ENCODE results near the gene CEP170B.

CEP170B gene

GRCh38 chr14:104893435-104894207, 28.6 kb downstream of the CEP170B start:
- DNase-seq (ENCODE audit: low read depth in 1 of 2, low spot score in 1 of 2), result no peak
- no peak overlapping the region for H3K4me3 ChIP-seq (replicated peaks; ENCODE audit: insufficient read depth, low read length)
- H3K27me3 ChIP-seq (ENCODE audit: insufficient read depth, poor library complexity, severe bottlenecking), result no peaks in the 10 kb centered on the region
- no peak overlapping the region for H3K27ac ChIP-seq (replicated peaks)
- no peak for TF ChIP-seq CTCF (IDR thresholded peaks at IDR 0.05; ENCODE audit: insufficient read depth, low read length)
- TF ChIP-seq GABPA (IDR thresholded peaks at IDR 0.05; ENCODE audit: low read depth), result no peak
- TF ChIP-seq SPI1 (IDR thresholded peaks at IDR 0.05; ENCODE audit: borderline replicate concordance, low read depth), result no peak
- TF ChIP-seq REST (IDR thresholded peaks at IDR 0.05; ENCODE audit: insufficient replicate concordance, low read depth), result no peak
- TF ChIP-seq POLR2AphosphoS5 (IDR thresholded peaks at IDR 0.05; ENCODE audit: low read depth), result no peak

- no peak for TF ChIP-seq POLR2AphosphoS5 (IDR thresholded peaks at IDR 0.05; ENCODE audit: low read depth)
- TF ChIP-seq REST (IDR thresholded peaks at IDR 0.05; ENCODE audit: insufficient replicate concordance, low read depth), result no peak
- TF ChIP-seq CTCF (IDR thresholded peaks at IDR 0.05; ENCODE audit: insufficient read depth, low read length), result no peak
- TF ChIP-seq GABPA (IDR thresholded peaks at IDR 0.05; ENCODE audit: low read depth), result no peak
- no peak for DNase-seq (ENCODE audit: low read depth in 1 of 2, low spot score in 1 of 2)
- no peak overlapping the region for H3K4me3 ChIP-seq (replicated peaks; ENCODE audit: insufficient read depth, low read length)
- no peaks in the 10 kb centered on the region for H3K27me3 ChIP-seq (ENCODE audit: insufficient read depth, poor library complexity, severe bottlenecking)
- H3K27ac ChIP-seq (replicated peaks), result no peak overlapping the region
Measured at GRCh38 chr14:104894331-104895206, 29.5 kb downstream of the CEP170B start.

- Histone ChIP-seq H3K4me3 (replicated peaks; ENCODE audit: insufficient read depth, low read length) (no peak overlapping the region), H3K27ac (replicated peaks) (no peak overlapping the region), H3K27me3 (ENCODE audit: insufficient read depth, poor library complexity, severe bottlenecking) (no peaks in the 10 kb centered on the region)
- TF ChIP-seq REST (IDR thresholded peaks at IDR 0.05; ENCODE audit: insufficient replicate concordance, low read depth) (no peak), SPI1 (IDR thresholded peaks at IDR 0.05; ENCODE audit: borderline replicate concordance, low read depth) (no peak), CTCF (IDR thresholded peaks at IDR 0.05; ENCODE audit: insufficient read depth, low read length) (no peak), POLR2AphosphoS5 (IDR thresholded peaks at IDR 0.05; ENCODE audit: low read depth) (no peak), GABPA (IDR thresholded peaks at IDR 0.05; ENCODE audit: low read depth) (no peak)
- no peak for DNase-seq (ENCODE audit: low read depth in 1 of 2, low spot score in 1 of 2)
Measured at GRCh38 chr14:104895207-104895785, 30.2 kb downstream of the CEP170B start.
